Hematopoietic multipotent progenitor cell treated with erythropoietin and hydrocortisone succinate and interleukin-3 and kit ligand, for 8 days (in vitro differentiated cells): ENCODE results near the gene OSTF1.

Source experiments
- DNase-seq: peaks from one replicate; pipeline ENCODE4 v3.0.0-alpha.2; 2015

Gene OSTF1

GRCh38 chr9:75123696-75124095 lies 35.4 kb downstream of the OSTF1 start:
- no peak for DNase-seq

DNA sequence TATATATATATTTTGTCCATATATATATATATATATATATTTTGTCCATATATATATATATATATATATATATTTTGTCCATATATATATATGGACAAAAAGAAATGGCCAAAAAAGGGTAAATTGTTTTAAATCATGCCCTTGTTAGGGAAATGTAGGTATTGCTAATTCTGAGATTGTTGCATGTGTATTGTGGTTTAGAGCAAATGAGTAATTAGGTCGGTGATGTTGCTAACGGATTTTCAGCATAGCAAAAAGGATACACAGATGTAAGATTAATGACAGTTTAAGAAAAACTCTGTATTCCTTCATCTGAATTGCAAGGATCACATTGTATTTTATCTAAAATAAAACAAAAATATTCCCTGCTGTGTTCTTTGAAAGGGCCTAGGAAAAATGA lies 40.2 kb downstream of the OSTF1 start:
- no peak for DNase-seq

DNA sequence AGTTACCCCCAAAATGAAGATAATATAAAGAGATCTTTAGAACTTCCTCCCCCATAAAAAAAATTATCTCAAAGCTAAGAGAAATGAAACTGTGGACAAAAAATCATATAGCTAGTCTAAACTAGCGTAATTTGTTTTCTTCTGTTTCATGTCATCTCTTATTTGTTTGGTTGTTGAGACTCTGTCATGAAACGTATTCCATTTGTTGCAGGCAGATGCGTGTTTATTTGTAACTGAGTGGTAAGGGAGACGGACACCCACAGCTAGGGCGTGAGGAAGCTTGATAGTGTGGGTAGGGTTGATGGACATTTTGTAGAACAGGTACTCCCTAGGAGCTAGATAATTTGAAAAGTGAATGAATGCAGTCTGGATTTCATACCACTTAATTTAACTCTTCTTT lies 41.9 kb downstream of the OSTF1 start:
- no peak for DNase-seq

GRCh38 chr9:75130621-75131230 lies 42.4 kb downstream of the OSTF1 start:
- DNase-seq, result no peak

- no peak for DNase-seq
Measured at GRCh38 chr9:75131700-75132099, 43.4 kb downstream of the OSTF1 start.

- DNase-seq, result no peak
Measured at GRCh38 chr9:75132244-75132643, 43.9 kb downstream of the OSTF1 start.

- no peak for DNase-seq
Measured at GRCh38 chr9:75133396-75133795, 45.1 kb downstream of the OSTF1 start.

- DNase-seq, result no peak
Measured at GRCh38 chr9:75134495-75134894, 46.2 kb downstream of the OSTF1 start.

DNA sequence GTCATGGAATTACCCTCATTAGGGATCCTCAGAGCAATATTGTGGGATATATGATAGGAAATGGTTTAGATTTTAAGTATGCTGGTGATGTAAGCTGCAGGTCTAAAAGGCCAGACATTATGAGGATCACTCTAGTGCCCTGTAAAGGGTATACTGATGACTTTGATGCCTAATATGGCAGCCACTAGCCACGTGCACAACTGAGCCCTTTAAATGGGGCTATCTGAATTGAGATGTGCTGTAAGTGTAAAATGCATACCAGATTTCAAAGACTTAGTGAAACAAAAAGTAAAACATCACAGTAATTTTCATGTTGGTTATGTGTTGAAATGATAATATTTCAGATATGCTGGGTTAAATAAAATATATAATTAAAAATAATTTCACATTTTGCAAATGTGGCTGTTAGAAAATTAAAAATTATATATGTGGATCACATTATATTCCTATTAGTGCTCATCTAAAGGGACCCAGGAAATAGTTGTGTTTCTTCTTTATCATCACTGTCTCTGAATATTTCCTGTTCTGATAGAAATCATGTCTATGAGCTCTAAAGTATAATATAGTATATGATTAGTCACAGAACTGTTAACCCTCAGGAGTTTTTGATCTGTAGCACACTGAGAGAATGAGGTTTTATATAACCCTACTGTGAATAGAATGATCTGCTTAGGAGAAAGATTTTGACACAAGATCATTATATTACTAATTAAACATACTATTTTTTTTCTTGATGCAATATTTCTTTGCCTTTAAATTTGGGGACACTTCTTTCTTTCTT lies 50.1 kb downstream of the OSTF1 start:
- DNase-seq, result no peak

GRCh38 chr9:75139201-75139600 lies 50.9 kb downstream of the OSTF1 start:
- DNase-seq, result no peak

GRCh38 chr9:75140261-75140660 lies 51.9 kb downstream of the OSTF1 start:
- no peak for DNase-seq

- DNase-seq, result peak; percentile 11
Measured at GRCh38 chr9:75142202-75142601, 53.9 kb downstream of the OSTF1 start.

- no peak for DNase-seq
Measured at GRCh38 chr9:75146229-75146628, 57.9 kb downstream of the OSTF1 start.

DNA sequence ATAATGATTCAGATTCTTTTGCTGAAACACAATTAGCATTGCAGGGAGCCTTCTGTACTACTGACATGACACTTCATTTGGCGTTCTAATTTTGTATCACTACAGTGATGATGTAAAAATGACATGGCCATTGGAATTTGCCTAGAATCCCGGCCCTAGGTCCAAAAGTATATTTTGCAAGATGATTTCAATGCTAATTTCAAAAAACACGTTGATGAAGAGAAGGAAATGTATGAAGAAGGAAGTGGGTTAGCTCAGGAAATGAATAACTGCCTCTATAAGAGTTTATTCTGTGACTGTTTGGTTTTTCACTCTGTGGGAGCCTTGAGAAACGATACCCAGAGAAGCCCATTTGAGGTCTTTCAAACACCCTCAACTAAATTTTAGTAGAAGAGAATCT lies 59.3 kb downstream of the OSTF1 start:
- DNase-seq, result no peak

- DNase-seq, result no peak
Measured at GRCh38 chr9:75148561-75148960, 60.2 kb downstream of the OSTF1 start.

- DNase-seq, result no peak
Measured at GRCh38 chr9:75149841-75150241, 61.5 kb downstream of the OSTF1 start.

GRCh38 chr9:75150512-75150911 lies 62.2 kb downstream of the OSTF1 start:
- DNase-seq, result no peak

DNA sequence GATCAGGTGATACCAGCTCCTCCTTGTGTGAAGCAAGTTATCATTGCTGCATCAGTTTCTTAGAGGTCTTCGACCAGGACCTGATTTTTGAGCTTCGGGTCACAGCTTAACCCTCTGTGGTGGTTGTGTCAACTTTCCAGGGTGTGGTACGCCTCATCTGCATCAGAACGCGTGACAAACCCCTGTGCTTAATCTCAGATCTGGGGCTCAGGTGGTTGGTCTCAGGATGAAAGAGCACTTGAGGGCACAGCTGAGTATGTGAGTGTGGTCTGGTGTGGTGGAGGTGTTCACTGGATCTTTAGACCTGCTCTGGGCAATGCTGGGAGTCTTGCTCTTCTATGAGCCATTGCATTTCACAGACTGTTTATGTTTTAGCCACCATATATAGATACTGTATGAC lies 64.1 kb downstream of the OSTF1 start:
- no peak for DNase-seq

GRCh38 chr9:75156858-75157257 lies 68.5 kb downstream of the OSTF1 start:
- no peak for DNase-seq

- no peak for DNase-seq
Measured at GRCh38 chr9:75161116-75161857, 73.0 kb downstream of the OSTF1 start.

DNA sequence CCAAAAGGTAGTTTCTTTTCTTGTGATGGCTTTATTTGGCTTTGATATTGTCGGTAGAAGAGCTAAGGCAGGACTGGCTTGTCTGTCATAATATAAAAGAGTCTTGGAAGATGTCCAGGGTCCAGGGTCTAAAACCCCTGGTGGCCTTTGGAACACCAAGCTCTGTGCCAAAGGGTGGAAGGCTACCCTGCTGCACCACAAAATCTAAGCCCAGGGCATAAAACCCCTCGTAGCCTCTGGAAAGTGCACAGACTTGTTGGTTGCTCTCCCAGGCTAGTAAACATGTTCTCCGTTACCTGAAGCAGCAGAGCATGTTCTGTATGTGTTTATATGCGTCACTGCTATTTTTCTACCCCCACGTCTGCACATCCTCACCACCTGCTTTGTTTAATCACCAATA lies 75.5 kb downstream of the OSTF1 start:
- DNase-seq, result no peak

GRCh38 chr9:75164573-75164972 lies 76.3 kb downstream of the OSTF1 start:
- no peak for DNase-seq

GRCh38 chr9:75167281-75167680 lies 79.0 kb downstream of the OSTF1 start:
- DNase-seq, result no peak
